Measurements from ENCODE around the gene ZNF365.
"Not testable (repeated sequence)": the region's sequence is repeated elsewhere in the genome, so short reads cannot be mapped to it uniquely, and the experiment has no call there.

The ZNF365 gene

DNA sequence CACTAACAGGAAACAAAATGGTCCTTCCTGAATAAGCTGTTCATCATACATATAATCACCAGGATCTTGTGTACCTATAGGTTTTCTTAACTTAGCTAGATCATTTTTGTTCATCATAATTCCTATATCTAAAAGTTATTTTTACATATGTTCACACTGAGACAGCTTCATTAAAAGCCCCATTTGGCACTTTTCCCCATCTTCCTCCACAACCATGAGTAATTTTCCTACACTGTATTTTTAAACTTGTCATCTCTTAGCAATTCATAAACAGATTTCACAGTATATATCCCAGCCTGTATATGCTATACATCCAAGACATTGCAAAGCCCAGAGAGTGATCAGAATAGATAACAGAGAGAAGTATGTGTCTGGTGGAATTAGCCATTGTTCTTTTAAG lies 28.3 kb downstream of the ZNF365 start:
- DNase-seq (ENCODE audit: low read depth) = no peak
- H3K4me3 ChIP-seq (ENCODE audit: low read depth, low read length) = no peak overlapping the region

DNA sequence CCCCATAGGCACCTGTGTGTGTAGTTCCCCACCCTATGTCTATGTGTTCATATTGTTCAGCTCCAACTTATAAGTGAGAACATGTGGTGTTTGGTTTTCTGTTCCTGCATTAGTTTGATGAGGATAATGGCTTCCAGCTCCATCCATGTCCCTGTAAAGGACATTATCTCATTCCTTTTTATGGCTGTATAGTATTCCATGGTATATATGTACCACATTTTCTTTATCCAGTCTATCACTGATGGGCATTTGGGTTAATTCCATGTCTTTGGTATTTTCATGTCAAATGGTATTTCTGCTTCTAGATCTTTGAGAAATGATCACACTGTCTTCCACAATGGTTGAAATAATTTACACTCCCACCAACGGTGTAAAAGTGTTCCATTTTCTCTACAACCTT lies 36.4 kb downstream of the ZNF365 start:
- not testable (repeated sequence) for DNase-seq (ENCODE audit: low read depth); H3K4me3 ChIP-seq (ENCODE audit: low read depth, low read length)

DNA sequence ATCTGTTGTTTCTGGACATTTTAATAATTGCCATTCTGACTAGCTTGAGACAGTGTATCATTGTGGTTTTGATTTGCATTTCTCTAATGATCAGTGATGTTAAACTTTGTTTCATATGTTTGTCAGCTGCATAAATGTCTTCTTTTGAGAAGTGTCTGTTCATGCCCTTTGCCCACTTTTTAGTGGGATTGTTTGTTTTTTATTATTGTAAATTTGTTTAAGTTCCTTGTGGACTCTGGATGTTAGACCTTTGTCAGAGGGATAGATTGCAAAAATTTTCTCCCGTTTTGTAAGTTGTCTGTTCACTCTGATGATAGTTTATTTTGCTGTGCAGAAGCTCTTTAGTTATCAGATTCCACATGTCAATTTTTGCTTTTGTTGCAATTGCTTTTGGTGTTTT lies 36.8 kb downstream of the ZNF365 start:
- H3K4me3 ChIP-seq (ENCODE audit: low read depth, low read length); DNase-seq (ENCODE audit: low read depth): not testable (repeated sequence)

DNA sequence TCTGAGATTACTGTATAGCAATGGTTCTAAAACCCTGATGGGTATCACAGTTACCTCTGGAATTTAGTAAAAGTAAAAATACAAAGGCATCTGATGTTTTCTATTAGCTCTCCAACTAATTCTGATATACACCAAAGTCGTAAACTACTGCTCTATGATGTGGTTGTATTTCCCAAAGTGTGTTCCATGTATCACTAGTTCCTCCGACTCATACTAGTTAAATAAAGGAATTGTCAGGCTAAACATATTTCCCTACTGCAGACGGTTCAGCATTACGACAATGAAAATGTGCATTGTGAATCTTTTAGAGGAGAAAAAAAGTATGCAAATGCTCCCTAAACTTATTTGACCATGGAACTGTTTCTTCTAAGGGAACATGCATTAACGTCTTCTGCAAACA lies 38.9 kb downstream of the ZNF365 start:
- H3K4me3 ChIP-seq (ENCODE audit: low read depth, low read length) = no peak overlapping the region
- no peak for DNase-seq (ENCODE audit: low read depth)

DNA sequence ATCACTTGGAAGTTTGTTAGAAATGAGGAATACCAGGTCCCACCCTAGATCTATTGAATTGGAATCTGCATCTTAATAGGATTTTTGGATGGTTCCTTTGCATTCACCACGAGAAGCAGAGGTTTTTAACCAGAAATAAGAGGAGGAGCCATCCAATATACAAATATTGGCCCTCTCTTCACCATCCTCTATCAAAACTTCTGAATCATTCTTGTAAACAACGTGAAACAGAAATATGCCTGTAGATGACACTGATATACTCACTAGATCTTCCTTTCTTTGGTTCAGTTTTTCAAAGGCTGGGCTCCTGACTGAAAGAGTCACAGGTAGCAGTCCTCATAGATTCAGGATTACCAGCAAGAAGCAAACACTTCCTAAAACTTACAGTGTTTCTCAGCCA lies 39.5 kb downstream of the ZNF365 start:
- no peak overlapping the region for H3K4me3 ChIP-seq (ENCODE audit: low read depth, low read length)
- no peak for DNase-seq (ENCODE audit: low read depth)

DNA sequence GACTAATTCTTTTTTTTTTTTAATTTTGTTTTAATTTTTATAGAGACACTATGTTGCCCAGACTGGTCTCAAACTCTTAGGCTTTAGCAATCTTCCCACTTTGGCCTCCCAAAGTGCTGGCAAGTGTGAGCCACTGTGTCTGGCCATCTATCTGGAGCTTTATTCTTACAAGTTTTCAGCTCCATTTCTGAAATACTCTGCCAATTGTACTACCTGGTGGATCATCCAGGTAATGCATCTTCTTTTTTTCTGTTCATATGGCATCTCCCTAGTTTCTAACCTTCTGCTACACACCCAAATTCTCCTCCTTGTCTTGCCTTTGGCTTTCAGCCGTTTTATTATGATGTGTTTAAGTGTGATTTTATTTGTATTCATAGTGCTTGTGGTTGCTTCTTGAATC lies 40.2 kb downstream of the ZNF365 start:
- DNase-seq (ENCODE audit: low read depth) = no peak
- no peak overlapping the region for H3K4me3 ChIP-seq (ENCODE audit: low read depth, low read length)

DNA sequence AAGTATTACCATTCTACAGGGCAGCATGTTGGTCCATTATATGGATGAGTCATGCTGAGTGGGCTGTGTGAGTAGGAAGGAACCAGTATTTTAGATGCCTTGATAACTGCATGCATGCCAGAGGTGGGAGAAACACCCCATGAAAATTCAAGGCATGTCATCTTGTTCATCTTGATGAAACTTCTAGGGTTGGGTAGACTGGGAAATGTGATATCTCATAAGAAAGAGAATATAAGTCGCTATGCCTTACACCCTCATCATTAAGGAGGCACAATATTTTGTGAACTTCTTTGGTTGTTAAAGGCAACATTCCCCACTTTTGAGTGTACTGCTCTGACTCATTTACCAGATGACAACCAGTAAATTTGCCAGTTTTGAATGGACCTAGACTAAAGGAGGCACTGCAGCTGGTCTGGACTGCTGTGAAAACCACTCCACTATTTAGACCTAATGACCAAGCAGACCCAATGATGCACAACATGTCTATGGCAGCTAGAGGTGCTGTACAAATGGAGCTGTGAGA lies 48.0 kb downstream of the ZNF365 start:
- DNase-seq (ENCODE audit: low read depth) = peak; percentile 58
- no peak overlapping the region for H3K4me3 ChIP-seq (ENCODE audit: low read depth, low read length)

DNA sequence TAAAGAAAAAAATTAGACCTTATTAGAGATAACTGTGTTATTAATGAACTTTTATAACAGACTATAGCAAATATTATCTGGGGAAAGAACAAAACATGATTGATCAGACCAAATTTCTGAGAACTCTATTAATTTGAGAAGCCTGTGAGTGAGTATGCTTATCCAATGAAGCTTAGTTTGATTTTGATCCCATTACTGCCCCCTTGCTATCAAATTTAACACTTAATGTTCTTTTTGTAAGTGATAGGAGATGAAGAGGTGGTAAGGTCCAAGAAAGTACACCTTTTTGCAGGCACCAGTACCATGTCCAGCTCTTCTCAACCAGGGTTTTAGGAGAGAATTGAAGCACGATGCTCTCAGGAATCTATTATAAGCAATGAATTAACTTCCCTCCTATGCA lies 49.9 kb downstream of the ZNF365 start:
- no peak for DNase-seq (ENCODE audit: low read depth)

DNA sequence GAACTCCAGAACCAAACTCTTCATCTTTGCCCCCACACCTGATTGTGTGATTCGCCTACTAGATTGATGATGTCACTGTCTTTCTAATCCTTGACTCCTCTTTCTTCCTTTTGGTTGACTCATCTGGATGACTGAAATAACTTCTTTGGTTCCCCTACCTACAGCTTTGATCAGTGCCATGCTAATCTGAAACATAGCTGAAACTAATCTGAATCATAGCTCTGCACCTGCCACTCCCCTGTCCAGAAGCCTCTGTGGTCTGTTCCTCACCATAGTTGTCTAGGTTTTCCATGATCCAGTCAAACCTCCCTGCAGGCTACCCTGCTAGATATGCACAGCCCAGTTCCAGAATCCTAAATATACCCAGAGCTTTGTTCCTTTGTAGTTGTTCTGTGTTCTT lies 51.9 kb downstream of the ZNF365 start:
- no peak for DNase-seq (ENCODE audit: low read depth)

More for the DNA sequence above, 49.9 kb downstream of the ZNF365 start:
- no peak overlapping the region for H3K4me3 ChIP-seq (ENCODE audit: low read depth, low read length)

DNA sequence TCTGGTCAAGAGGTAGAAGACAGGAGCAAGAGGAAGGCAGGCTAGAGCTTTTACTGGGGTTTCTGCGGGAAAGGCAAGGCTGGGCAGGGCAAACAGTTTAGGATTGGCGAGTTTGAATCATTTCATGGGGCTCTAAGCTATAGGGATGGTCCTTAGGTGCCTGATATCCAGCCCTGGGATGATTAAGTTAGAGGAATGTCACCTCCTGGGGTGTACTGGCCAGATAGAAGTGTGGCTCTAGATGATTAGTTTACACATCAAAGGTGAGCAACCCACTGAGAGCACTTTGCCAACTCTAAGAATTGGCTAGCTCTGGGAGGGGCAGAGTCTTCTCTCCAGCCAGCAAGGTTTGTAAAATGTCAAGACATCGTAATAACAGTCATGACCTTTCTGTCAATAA lies 52.4 kb downstream of the ZNF365 start:
- no peak overlapping the region for H3K4me3 ChIP-seq (ENCODE audit: low read depth, low read length)
- DNase-seq (ENCODE audit: low read depth) = no peak

More for the DNA sequence above, 51.9 kb downstream of the ZNF365 start:
- no peak overlapping the region for H3K4me3 ChIP-seq (ENCODE audit: low read depth, low read length)

DNA sequence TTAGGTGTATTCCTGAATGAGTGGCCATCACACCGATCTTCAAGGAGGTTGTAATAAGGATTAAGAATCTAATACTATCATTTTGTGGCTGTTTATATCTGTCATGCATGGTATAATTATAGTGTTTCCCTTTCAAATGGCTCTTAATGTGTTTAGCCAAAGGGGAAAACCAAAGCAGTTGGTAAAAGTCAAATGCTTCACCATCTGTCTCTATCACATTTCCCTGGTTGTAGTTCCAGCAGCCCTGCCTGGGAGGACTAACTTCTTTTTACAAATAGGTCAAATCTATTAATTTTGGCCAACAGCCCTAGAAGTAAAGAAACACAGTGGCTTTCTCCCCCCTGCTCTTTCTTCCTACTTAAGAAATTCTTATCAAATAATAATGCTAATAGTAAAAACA lies 56.7 kb downstream of the ZNF365 start:
- H3K4me3 ChIP-seq (ENCODE audit: low read depth, low read length) = no peak overlapping the region
- no peak for DNase-seq (ENCODE audit: low read depth)

DNA sequence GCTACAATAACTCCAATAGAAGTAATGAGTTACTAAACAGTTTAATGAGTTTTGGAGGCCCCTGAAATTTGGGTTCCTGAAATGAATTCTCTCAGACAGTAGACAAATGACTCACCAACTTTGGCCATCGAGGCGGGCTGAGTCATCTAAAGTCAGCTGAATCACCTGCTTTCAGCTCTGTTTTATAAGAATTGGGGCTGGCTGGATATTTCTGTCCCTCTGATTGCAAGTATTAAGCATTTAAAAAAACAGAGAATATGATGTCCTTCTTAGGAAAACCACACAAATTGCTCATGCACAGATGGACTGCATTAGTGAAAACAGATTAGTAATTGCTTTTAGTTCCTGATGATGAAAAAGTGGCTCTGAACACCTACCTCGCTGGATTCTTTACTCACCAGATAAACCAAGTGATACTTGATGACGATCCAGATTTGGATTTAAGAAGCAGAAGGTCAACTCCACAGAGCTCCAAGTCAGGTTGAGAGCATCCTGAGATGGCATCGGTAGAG lies 59.1 kb downstream of the ZNF365 start:
- peak; percentile 88 for DNase-seq (ENCODE audit: low read depth)
- no peak overlapping the region for H3K4me3 ChIP-seq (ENCODE audit: low read depth, low read length)

DNA sequence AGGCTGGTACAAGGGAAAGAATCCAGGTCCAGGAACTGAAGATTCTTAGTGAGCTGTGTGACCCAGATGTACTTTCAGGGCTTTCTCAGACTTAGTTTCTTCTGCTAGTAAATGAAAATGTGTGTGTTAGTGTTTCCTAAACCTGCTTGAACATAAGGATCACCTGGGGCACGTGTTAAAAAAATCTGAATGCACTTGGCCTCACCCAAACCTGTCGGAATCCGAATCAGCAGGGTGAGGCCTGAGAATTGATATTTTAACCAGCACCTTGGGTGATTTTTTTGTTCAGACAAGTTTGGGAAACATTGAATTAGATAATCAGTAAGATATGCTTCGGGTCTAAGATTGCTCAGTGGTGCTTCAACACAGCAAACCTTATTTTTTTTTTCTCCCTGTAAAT lies 59.7 kb downstream of the ZNF365 start:
- DNase-seq (ENCODE audit: low read depth) = no peak
- no peak overlapping the region for H3K4me3 ChIP-seq (ENCODE audit: low read depth, low read length)

DNA sequence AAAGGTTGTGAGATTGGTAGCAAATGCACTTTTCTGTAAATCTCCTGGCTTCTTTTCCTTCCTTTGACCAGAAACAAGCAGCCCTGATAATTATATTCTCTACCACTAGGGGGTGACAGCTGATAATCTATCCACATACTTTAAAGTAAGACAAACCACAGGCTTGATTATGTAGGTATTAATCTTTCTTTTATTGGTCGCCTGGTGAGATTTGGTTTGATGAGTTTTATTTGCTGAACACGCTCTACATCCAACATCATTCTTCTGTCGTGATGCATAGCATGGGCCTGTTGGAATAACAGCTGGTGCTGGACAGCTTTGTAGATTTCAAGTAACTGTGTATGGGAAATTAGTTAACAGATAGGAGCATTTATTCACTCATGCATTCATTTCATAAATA lies 63.5 kb downstream of the ZNF365 start:
- no peak overlapping the region for H3K4me3 ChIP-seq (ENCODE audit: low read depth, low read length)
- peak; percentile 56 for DNase-seq (ENCODE audit: low read depth)

DNA sequence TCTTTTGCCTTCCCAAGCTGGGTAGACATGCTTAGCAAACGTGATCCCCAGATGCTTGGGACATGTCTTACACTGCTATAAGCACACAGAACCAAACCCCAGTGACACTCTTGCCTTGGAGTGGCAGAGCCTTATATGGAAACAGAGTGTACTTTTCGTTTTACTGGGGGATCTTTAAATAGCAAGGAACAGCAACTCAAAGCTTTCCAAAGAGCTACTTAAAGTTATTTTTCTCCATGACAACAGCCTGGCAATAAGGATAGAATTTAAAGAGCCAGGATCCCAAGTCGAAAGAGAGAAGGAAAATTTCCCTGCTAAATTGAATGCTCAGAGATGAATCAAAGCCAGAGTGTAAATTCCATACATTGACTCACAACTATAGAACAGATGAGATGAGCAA lies 67.8 kb downstream of the ZNF365 start:
- H3K4me3 ChIP-seq (ENCODE audit: low read depth, low read length) = no peak overlapping the region
- DNase-seq (ENCODE audit: low read depth) = no peak

DNA sequence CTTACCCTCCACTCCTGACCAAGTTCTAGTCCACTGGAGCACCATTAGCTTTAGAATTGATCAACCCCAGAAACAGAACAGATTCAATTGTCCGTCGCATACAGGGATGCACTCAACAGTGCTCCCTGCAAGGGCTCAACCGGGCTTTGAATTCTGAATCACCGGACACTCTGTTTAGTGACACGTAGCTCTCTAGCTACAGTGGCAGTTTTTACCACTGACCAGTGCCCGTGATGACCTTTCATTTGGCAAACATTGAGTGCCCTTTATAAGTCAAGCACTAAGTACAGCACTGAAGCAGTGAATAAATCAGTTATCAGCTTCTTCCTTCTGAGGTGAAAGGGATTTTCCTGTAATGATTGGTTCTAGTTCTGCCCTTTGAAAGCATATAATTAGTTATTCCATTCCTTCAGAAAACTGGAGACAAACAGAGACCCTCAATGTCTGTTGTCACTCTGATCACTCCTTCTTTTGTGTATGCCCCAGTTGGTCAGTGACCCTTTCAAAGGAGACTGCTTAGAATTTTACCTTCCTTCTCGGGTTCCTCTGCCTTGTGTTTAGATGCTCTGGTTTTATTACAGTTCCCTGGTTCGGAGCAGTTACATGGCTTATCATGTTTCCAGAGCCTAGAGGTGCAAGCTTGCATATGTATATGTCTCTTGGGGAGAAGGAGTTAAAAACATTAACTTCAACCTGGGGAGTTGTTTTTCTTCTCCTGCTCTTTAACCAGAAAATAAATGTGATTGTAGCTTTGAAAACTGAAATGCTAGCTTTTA lies 68.9 kb downstream of the ZNF365 start:
- DNase-seq (ENCODE audit: low read depth) = no peak
- H3K4me3 ChIP-seq (ENCODE audit: low read depth, low read length) = no peak overlapping the region

DNA sequence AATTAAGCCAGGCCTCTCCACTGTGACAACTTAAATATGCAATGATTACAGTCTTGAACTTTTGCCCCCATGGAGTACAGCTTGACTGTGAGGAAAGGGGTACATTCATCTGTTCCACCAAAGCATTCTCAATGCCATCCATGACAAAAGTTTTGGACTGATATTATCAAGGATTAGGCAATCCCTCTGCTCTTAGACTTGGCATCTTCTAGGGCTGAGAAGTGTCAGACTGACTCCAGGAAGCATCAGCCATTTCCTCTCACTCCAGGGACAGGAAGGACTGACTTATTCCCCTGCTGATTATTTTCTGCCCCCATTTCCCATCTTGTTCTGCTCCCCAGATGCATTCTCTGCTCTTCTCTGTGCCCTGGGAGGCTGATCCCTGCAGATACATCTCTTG lies 69.7 kb downstream of the ZNF365 start:
- no peak for DNase-seq (ENCODE audit: low read depth)
- no peak overlapping the region for H3K4me3 ChIP-seq (ENCODE audit: low read depth, low read length)

DNA sequence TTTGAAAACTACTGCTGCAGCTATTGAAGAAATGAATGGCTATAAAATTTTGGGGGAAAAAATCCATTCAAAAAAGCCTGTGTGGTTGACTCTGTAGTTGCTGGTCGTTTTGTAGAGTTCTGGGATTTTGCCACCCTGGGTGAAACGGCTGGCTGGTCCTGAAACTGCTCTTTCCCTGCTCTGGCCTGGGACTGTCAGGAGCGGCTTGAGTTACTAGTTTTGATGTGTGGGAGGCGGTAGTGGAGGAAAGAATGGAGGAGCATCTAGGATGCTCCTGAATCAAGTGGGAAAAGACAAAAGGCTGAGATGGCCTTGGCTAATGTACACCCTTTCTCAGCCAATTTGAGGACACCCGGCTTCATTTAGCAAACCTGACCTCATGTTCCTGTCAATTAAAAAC lies 72.5 kb downstream of the ZNF365 start:
- DNase-seq (ENCODE audit: low read depth) = no peak
- H3K4me3 ChIP-seq (ENCODE audit: low read depth, low read length) = no peak overlapping the region

DNA sequence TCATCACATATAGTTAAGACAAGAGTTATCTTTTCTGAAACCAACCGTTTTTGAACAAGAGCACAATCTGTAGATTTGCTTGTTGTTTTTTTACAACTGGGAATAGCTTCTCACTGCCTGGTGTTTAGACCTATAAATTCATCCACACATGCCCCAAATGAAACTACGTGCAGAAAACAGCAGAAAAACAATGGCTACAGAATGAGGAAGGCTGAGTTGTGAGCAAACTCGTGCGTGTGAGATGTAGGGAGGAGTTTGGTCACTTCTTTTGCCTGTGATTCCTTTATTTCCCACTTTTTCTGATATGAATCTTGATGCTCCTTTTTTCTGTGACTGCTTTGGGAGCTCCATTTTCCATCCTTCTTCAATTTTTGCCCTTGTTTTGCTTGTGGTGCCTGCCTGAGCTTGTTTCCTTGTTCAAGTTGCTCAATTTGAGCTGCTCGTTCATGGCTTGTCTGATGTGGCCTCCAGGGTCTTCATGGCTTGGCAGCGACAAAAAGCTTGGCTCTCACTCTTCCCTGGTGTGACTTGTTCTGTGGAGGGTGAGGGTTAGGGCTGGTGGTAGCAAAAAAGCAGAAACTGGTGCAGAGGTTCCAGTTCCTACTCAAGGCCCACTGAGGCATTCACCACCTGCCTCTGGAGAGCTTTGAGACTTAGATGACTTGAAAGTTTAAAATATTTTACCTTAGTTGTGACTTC lies 76.9 kb downstream of the ZNF365 start:
- no peak overlapping the region for H3K4me3 ChIP-seq (ENCODE audit: low read depth, low read length)
- DNase-seq (ENCODE audit: low read depth) = no peak

DNA sequence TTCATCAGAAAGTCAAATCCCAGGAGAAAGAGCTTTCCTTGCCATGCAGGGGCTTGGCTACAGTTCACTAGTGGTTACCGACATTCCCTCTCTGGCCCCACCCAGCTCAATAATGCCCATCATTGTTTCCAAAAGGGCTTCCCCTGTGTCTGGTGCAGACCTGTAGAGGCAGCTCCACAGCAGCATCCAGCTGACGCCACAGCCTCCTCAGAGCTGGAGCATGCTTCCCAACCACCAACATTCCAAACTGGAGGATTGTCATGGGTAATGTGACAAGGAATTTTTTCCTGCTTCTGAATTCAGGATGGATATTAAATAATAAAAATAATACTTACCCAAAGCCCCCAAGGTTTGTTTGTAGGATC lies 77.4 kb downstream of the ZNF365 start:
- DNase-seq (ENCODE audit: low read depth) = no peak
- H3K4me3 ChIP-seq (ENCODE audit: low read depth, low read length) = no peak overlapping the region
